ENCODE data around the gene DCP2. TPM values are rescaled to one million over a fixed set of nuclear protein-coding genes. Genes with fewer than 3 reads are reported as not detected.

The DCP2 gene
- total RNA-seq, 1 experiment from 2014 or later = 176 TPM

DNA sequence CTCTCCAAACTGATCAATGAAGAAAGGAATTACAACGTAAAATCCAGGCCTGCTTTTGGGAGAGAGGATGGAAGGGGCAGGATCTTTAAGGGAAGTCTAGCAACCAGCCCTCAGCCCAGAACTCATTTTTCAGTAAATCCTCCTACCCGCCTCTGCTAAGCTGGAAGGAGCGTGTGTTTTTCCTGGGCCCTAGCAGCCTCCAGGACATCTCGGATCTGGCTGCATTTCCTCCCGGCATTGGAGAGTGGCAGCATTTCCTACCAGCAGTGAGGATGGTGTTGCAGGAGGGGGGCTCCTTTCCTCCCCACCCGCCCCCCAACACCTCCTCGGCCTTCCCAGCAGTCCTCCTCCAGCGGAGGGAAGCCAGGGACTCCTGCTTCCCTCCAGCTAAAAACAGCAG, 54.5 kb downstream of the DCP2 start:
- Histone ChIP-seq H2BK20ac (ENCODE audit: low read depth, low read length, poor library complexity, severe bottlenecking) (no peak overlapping the region), H3K14ac (ENCODE audit: insufficient read depth, low read length) (0 out of 2 replicates have a peak overlapping the region, but pooled peaks have one; percentile 14), H3K4ac (ENCODE audit: low read depth, low read length) (no peak overlapping the region), H3K79me1 (ENCODE audit: insufficient read depth, low read depth, low read length, poor library complexity, severe bottlenecking) (no peaks in the 10 kb centered on the region), H2AK5ac (ENCODE audit: insufficient read length, low read length) (no peak overlapping the region), H2BK15ac (ENCODE audit: low read depth, low read length) (no peak overlapping the region), H3K27ac (ENCODE audit: insufficient read length, low read depth, low read length) (no peak overlapping the region), H3K18ac (ENCODE audit: insufficient read length, low read depth, low read length) (no peak overlapping the region), H3K27me3 (ENCODE audit: insufficient read depth, low read length) (no peaks in the 10 kb centered on the region), H3T11ph (ENCODE audit: low read length) (no peak overlapping the region), H4K8ac (replicated peaks; ENCODE audit: insufficient read length, low read depth, low read length) (no peak overlapping the region), H3K9me3 (ENCODE audit: control insufficient read depth, low read depth, low read length) (no peaks in the 10 kb centered on the region), H2AFZ (ENCODE audit: low read length) (no peak overlapping the region), H4K5ac (ENCODE audit: insufficient read length, low read depth, low read length) (no peak overlapping the region), H3K4me2 (ENCODE audit: insufficient read depth, insufficient read length, low read length) (no peak overlapping the region), H4K20me1 (ENCODE audit: control insufficient read depth, insufficient read depth, insufficient read length) (no peaks in the 10 kb centered on the region), H2BK12ac (ENCODE audit: insufficient read length, low read depth, low read length) (no peak overlapping the region), H3K79me2 (ENCODE audit: insufficient read depth, low read length) (no peaks in the 10 kb centered on the region), H3K56ac (ENCODE audit: insufficient read length, low read depth, low read length) (no peak overlapping the region), H3K9ac (ENCODE audit: extremely low read depth, insufficient read length, low read length) (no peak overlapping the region), H2BK120ac (ENCODE audit: low read depth, low read length, poor library complexity, severe bottlenecking) (no peak overlapping the region), H3K23me2 (ENCODE audit: insufficient read length, low read depth, low read length, poor library complexity, severe bottlenecking) (no peaks in the 10 kb centered on the region), H3K4me1 (ENCODE audit: insufficient read depth, low read length) (no peaks in the 10 kb centered on the region), H3K23ac (ENCODE audit: insufficient read length, low read depth, low read length) (no peak overlapping the region), H4K91ac (ENCODE audit: insufficient read length, low read depth, low read length) (no peak overlapping the region), H2BK5ac (ENCODE audit: insufficient read length, low read length) (no peak overlapping the region)
- no CpG with 5 or more reads among the region's 8 CpGs for WGBS (ENCODE audit: extremely low coverage, insufficient read length, low lambda C conversion rate)
- TF ChIP-seq, protein P1, sequence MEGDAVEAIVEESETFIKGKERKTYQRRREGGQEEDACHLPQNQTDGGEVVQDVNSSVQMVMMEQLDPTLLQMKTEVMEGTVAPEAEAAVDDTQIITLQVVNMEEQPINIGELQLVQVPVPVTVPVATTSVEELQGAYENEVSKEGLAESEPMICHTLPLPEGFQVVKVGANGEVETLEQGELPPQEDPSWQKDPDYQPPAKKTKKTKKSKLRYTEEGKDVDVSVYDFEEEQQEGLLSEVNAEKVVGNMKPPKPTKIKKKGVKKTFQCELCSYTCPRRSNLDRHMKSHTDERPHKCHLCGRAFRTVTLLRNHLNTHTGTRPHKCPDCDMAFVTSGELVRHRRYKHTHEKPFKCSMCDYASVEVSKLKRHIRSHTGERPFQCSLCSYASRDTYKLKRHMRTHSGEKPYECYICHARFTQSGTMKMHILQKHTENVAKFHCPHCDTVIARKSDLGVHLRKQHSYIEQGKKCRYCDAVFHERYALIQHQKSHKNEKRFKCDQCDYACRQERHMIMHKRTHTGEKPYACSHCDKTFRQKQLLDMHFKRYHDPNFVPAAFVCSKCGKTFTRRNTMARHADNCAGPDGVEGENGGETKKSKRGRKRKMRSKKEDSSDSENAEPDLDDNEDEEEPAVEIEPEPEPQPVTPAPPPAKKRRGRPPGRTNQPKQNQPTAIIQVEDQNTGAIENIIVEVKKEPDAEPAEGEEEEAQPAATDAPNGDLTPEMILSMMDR (conservative IDR thresholded peaks at IDR 0.05) = no peak
- DNase-seq = no peak
- Mint-ChIP-seq H3K4me3 (no peak overlapping the region), H3K27ac (peak overlapping the region; percentile 80 to 83 (median 82); a peak in 5 of 7 replicates), H3K9me3 (no peaks in the 10 kb centered on the region), H3K27me3 (ENCODE audit: low read depth) (no peaks in the 10 kb centered on the region; the same call in 1 of the 2 replicates), H3K36me3 (ENCODE audit: insufficient read depth in 1 of 3, low read depth in 3 of 3) (peaks cover 25 to 32% (median 27%) of the 10 kb centered on the region in 3 experiments; a peak in 6 of 7 replicates), H3K4me1 (peaks cover 34 to 39% of the 10 kb centered on the region in 2 experiments)

All from H9 (cell line).